GM21717 (cell line): ENCODE measurements around the gene LIFR.

Experiments
- ATAC-seq: cut with Tn5 transposase; IDR thresholded peaks from one replicate; pipeline ENCODE4 v1.9.1; 2021; ENCODE audit warnings: mild to moderate bottlenecking, moderate library complexity; ENCODE audit not compliant: unreplicated experiment

The LIFR gene

DNA sequence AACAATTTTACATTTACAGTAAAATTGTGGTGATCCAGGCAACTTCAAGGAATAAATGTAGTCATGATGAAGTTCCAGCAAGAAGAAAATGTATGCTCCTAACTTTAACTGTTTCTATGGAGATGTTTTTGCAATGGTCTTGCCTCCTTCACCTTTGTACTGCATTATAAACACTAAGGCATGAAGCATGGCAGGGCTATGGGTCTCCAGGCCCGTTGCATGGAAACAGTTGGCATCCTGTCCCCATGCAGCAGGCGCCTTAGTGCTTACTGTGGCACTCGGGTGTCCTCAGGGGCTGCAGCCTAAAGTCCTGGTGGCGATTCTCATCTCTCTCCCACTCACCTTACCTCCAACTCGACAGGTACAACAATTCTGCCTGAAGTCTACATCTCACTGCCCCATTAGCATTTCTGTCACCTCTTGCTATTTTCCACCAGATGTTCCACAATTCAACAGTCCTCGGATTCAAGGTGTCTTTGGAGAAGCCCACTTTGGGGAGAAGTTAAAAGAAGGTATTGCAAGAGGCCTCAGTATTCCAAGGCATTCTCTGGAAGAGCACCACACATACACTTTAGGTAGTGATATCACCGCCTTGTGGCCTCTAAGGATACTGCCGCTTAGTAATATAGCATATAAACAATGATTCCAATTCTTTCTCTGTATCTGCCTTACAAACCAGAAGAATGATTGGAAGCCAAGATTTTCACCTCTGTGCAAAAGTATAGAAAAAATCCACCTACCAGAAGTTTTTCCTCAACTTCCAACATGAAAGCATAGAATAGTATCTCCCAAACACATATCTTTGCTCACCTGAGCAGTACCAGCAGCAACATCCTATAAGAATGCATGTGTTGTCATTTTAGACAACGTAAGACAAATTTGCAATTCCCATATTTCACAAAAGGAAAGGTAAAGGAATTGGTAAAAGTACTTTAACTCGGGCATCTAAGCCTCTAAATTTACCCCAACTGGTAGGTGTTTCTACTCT, 5.1 kb downstream of the LIFR start:
- ATAC-seq: no peak

DNA sequence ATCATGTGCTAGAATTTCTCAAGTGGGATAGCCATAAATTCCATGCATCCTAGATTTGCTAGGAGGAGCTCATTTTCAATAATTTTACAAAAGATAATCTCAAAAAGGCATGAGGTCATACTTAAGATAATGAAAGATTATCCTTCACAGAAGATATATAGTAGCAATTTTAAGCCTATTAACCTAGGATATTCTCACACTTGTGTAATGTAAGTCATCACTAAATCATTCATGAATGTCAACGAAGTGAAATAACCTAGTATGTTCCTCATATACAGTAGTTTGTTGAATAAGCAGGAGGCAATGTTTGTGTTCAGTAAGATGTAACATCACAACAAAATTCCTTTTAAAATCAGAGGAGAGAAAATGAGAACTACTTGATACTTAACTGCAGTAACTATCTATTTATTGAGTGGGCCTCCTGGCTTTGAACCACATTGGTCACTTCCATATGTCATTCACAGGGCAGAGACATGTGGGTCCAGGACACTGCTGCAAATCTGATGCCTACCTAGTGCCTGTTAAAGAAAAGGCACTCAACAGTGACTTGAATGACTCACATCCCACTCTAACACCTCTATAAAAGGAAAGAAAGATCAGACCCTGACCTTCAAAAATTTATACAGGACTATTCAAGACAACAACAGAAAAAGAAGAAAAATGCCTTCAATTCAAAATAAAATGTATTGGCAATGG, 8.2 kb downstream of the LIFR start:
- ATAC-seq: no peak

DNA sequence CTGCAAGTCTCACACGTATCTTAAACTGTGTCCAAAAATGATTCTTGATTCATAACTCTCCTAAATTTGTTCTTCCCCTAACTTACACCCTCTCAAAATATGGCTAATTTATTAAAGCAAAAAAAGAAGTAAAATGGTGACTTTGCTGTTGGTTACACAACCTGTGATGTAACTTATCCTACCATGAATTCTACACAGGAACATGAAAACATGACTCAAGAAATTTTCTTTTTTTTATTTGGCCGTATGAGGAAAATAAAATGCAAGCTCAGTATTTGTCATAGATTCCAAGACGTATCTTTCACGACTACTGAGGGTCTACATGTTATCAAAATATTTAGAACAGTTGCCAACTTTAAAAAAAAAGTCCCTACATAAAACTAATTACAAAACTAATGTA, 9.2 kb downstream of the LIFR start:
- no peak for ATAC-seq

DNA sequence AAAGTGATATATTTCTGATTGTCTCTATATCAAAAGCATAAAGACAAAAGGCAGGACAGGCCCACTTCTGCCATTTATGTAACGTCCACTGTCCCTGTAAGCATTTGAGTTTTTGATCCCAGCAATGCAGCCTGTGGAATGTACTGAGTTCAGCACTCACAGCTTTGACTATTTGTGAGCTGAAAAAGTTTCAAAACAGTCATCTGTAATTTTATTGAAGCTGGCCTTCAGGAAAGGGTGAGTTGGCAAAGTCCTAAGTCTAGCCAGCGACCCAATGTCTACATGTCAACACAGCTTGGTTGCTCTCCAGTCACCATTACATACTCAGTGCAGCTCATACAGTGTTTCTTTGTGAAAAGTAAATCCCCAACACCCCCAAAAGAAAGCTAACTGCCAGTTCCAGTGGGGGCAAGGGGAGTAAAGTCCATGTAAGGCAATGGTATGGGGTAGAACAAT, 9.7 kb downstream of the LIFR start:
- no peak for ATAC-seq

DNA sequence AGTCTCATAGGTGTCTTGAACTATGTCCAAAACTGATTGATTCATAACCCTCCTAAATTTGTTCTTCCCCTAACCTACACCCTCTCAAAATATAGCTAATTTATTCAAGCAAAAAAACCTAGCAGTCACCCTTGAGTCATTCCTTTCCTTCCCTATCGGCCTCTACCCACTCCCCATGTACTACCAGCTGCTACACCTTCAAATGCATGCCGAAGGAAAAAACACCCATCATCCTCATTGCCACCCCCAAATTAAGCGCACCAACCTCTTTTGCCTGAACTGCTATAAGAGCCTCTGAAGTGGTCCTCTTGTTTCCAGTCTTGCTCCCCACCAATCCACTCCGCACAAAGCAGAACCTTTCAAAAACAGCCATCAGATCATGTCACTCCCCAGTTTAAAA, 12.6 kb downstream of the LIFR start:
- ATAC-seq: no peak

DNA sequence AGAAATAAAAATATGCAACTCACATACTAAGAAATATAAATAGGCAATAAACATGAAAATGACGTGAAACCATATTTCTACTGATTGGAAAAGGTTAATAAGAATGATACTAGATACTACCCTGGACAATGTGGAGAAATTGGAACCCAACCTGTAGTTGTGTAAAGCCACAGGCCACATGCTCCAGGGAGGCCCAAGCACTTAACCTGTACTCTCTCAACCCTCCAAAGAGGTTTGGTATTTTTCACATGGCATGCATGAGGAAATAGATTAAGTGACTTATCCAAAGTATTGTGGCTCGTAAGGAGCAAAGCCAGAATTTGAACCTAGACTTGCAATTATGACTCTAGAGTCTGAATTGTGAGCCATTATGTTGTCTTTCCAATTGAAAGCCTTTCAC, 13.4 kb downstream of the LIFR start:
- ATAC-seq: no peak

DNA sequence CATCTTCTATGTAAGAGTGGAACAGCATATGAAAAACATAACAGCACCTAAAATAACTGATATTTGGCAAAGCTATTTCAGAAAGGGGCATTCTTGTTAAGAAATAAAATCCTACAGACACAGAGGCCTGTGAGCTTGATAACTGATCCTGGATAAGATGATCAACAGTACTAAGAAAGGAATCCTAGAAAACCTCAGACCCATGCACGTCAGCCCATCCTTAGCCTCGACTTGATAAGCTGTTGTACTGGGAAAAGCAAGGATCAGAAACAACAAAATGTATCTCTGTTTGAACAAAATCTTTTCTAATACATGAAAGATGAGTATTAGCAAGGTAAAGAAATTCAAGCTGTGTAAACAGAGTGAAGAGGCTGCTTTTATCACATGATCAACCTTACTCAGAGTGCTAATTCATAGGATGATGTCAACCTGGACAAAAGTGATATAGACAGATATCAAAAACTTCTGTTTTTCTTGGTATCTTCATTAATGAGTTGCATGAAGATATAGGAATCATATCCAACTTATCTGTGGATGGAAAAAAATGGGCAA, 15.2 kb downstream of the LIFR start:
- ATAC-seq: no peak

DNA sequence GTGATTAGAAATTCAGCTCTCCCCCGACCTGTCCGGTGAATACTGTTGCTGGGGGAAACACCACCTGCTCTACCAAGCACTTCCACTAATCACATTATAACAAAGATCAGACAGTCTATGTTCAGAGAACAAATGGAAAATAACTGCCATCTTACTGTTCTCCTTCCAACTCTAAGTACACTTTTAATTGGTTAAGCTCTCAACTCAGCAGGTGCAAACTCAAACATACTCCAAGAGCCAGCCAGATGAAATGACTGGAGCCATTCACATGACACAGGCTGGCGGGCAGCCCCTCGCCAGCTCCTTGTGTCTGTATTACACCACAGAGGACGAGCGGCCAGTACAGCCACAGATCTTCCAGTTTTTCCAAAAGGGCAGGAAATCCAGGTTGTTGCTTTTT, 16.1 kb downstream of the LIFR start:
- no peak for ATAC-seq

DNA sequence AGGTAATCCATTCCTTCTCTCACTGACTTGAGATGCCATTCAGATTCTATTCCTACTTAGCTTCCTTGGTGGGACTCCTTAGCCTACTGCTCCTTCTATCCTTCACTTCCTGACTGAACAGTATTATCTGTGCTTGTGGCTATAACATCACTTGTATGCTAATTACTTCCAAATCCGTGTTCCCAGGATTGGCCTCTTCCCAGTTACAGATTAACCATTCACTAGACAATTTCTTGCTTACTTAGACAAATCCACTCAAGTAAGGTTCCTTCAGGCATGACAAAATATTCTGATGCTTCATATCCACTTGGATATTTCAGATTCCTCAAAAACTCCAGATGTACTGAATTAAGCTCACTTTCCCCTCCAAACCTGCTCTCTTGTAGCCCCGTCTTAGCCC, 18.3 kb downstream of the LIFR start:
- ATAC-seq: no peak

DNA sequence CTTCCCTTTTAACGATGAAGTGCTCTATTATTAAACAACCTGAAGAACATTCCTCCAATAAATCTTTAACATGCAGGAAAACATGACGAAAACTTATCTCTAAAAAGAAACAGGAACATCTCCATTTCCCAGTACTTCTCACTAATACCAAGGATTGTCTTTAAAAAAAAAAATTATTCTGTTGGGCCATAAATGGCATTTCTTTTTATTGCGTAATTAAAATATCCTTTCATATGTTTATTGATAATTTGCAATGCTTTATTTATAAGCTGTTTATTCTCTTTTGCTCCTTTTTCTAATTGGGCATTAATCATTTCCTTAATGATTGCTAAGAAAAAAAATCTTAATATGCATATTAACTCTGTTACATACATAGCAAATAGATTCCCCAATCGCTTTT, 18.9 kb downstream of the LIFR start:
- ATAC-seq: no peak

DNA sequence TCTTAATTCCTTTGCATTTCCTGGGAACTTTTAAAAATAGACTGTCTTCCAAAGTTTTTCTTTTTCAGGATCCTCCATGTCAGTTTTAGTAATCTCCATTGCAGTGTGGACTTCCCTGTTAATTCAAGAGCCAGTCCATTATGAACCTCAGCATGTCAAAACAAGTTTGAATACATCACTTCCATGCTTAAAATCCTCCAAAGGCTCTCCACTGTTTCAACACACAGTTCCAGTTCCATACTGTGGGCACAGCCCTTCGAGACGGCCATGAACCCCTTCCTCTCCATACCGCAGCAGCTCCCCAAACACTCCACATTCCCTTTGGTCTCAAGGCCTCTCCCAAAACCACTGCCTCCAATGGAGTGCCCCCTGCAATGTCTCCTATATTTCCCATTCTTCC, 19.5 kb downstream of the LIFR start:
- ATAC-seq: no peak

DNA sequence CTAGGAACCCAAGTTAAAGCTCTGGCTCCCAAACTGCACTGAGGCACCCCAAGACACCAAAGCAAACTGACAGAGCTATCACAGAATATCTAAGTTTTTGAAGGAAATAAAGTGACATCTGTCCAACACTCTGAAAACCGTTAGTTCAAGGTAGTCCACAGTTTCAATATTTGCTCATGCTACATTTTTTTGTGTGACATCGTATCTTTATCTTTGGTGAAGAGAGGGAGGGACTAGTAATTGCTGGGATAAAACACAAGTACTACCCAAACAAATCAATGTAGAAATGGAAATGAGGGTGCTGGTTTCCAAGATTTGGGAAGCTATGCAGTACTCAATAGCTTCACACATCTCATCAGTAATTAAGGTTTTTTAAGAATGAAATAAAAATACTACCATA, 20.6 kb downstream of the LIFR start:
- ATAC-seq: no peak

DNA sequence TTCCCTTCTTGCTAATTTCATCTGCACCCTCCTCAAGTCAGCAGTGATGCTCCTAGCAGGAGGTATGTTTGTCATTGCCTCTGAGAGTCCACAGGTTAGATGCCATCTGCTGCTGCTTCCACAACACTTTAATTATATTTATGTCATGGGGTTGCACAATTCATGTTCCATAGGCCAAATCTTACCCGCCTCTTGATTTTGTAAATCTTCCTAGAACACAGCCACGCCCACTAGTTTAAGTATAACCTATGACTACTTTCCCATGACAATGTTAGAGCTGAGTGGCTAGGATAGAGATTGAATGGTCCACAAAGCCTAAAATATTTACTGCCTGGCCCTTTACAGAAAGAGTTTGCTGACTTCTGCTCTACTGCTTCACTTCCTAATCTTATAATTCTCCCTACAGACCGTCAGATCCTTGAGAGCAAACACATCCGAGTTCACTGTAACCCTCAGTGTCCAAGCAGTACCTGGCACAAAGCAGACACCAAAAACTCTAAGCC, 21.1 kb downstream of the LIFR start:
- no peak for ATAC-seq

DNA sequence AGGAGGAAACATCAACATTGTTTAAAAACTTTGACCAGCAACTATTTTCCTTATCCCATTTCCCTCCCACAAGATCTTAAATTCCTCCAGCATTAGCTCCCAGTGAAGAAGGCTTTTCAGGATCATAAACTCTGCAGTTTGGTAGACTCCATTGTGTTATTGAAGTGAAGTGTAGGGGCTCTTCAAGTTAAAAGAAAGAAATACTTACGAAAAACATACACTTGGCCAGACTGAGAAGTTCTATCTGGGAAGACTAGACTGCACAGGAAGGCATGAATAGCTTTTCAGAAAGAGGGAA, 22.3 kb downstream of the LIFR start:
- ATAC-seq: no peak

DNA sequence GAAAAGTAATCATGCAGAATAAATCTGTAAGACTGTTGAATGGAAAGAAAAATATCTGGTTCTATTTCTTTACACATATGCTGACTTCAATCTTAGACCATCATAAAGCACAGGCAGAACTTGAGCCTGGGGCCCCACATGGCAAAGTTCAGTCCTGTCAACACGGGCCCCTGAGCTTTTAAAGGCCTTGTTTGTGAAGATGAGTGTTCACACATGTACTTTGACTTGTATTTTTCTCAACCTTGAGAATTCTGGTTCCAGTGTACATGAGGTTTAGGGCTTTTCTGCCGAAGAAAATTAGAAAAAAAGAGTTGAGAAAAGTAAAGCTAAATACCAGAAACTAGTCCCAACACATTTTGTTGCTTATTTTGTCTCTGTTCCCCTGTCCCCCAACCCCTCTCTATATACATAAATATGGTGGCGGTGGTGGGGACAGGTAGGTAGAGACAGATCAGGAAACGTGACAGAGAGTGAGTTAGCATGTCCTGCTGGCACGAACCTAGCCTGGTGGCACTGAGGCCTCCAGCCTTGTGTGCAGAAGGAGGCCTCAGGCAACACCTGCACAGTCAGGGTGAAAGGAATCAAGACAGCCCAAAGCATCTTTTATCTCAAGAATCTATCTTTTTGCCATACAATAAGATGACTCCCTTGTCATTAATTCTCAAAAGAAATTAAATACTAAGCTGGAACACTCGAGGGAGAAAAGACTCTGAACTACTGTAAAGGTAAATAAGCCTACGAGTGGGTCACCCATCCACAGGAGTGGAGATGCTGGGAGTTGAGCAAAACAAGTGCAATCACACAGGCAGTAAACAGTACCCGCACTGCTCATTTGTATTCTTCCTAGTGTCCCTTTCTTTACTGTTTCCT, 22.9 kb downstream of the LIFR start:
- no peak for ATAC-seq

DNA sequence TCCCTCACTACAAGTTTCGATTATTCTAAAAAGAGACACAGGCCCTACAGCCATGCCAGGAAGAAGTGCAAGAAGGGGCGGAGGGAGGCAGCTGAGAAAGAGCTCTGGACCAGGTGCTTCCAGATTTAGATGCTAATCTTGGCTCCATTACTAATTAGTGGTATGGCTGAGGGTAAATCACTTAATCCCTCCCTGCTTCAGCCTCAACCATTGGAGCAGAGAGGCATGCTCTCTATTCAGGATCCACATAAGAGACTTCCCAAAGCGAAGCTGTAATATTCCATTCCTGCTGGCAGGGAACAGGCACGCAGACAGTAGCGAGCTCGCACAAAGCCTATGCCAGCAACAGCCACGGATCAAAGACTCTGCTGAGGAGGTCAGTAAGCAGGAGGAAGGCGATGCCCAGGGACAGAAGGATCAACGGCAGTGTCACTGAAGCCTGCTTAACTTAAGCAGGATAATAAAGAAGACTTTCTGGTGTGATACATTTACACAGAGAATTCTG, 24.2 kb downstream of the LIFR start:
- ATAC-seq: no peak

DNA sequence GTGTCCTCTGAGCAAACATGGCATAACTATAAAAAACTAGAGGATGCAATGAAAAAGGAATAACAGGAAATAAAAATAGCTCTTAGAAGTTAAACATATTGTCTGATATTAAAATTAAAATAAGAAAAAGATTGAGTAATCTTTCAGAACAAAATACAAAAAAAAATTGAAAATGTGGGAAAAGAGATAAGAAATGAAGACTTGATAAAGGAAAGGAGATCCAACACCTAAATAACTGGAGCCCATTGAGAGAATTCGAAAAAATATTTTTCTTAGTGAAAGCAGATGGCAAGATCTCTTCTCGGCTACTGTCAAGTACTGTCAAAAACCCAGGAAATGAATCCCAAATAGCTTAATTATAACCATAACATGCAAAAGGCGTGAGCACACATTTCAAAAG, 24.9 kb downstream of the LIFR start:
- ATAC-seq: no peak

DNA sequence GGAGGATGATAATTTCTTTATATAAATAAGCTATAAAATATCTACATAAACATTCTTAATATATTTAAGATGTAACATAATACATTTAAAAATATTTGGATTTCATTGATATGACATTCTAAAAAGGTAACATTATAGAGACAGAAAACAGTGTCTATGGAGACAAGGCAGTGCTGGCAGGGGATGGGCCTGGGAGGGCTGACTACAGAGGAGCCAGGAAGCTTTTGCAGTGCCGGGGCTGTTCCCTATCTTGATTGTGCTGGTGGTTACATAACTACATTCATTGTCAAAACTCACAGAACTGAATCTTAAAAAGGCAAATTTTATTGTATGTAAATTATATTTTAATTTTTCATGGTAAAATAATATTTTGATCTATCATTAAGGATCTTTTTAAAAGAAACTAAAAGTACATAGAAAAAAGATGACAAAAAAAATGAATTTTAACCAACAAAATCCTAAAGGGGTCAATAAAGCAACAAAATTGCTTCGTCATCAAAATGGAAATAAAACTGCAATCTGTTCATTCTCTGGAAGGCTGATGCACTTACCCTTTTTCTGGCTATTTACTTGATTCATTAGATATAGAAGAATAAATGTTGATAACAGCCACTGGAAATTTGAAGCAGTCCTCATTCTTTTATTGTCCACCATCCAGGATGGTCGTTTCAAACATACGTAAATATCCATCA, 26.3 kb downstream of the LIFR start:
- ATAC-seq: no peak

DNA sequence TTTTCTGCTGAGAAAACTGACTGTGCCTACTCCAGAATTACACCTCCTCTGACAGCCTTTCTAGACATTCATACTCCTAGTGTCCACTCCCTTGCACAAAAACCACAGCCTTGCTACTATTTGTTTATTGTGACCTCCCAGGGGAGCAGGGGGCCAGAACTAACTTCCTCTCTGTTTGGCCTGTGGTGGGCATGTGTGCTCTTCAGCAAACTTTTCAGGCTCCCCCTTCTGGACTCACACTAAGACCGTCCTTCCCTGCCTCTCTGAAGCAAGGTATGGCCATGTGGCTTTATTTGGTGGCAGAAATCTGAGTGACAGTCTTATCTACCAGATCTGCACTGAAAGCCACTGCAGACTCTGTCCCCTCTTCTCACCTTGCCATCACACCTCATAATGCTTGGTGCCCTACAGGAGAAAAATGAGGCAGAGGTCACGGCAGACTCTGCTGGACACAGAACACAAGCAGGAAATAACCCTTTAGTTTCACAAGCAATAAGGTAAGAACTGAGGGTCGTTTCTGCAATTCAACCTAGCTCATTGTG, 28.2 kb downstream of the LIFR start:
- no peak for ATAC-seq

DNA sequence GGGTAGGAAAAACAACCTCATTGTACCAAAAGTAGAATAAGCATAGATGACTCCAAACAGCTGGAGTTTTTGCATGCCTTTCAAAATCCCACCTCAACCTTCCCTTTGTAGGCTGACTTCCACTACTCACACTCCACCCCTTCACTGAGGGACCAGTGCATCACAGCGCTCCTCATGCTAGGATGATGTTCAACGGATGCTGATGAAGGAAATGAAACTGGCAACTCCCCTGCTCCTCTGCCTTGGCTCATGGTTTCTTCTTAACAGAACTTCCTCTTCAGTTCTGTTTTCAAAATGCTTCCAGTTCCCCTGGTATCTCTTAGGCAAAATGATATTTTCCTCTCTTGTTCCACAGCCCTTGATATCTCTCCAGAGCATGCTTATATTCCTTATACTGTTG, 29.0 kb downstream of the LIFR start:
- no peak for ATAC-seq
